HL-60/S4 treated with retinoic acid at 250 ng/mL for 4 days and 3 days (cell line): Measurements from ENCODE around the gene COPS6.

ENCODE experiments used
- in situ Hi-C: fragments of 300-500 bp; cut with MboI; formaldehyde crosslinking; loops from 2 replicates; pipeline ENCODE4 v1.7.0; 2022; ENCODE audit warnings: low sequenced_read_pairs

COPS6 gene

GRCh38 chr7:100101016-100101862 lies 12.5 kb downstream of the COPS6 start, which contains the start of the genes AP4M1 and MCM7:
AP4M1 (plus strand) TSS chr7:100101643; CDS start chr7:100101715, 72 bp downstream.
MCM7 (minus strand) TSS chr7:100101397; CDS start chr7:100101294, 103 bp downstream.
- in situ Hi-C loops, result no loop called here

- in situ Hi-C loops, result no loop called here
Observed at GRCh38 chr7:100102950-100103840, 14.4 kb downstream of the COPS6 start.

- in situ Hi-C loops, result no loop called here
Observed at GRCh38 chr7:100105534-100105933, 16.8 kb downstream of the COPS6 start.

- in situ Hi-C loops, result no loop called here
Observed at GRCh38 chr7:100106633-100107032, 17.9 kb downstream of the COPS6 start.

GRCh38 chr7:100107125-100107737 lies 18.5 kb downstream of the COPS6 start:
- in situ Hi-C loops, result no loop called here

- in situ Hi-C loops, result no loop called here
Observed at GRCh38 chr7:100107890-100108289, 19.1 kb downstream of the COPS6 start.

- in situ Hi-C loops, result no loop called here
Observed at GRCh38 chr7:100109521-100110163, 20.9 kb downstream of the COPS6 start.

- in situ Hi-C loops, result no loop called here
Observed at GRCh38 chr7:100111156-100111555, 22.4 kb downstream of the COPS6 start.

GRCh38 chr7:100111914-100112313 lies 23.1 kb downstream of the COPS6 start:
- in situ Hi-C loops, result no loop called here

- in situ Hi-C loops, result no loop called here
Observed at GRCh38 chr7:100115026-100115425, 26.3 kb downstream of the COPS6 start.

- in situ Hi-C loops, result no loop called here
Observed at GRCh38 chr7:100118388-100119071, 29.8 kb downstream of the COPS6 start.

- in situ Hi-C loops, result no loop called here
Observed at GRCh38 chr7:100119072-100119969, 30.6 kb downstream of the COPS6 start, which contains the start of the genes CNPY4 and TAF6. CNPY4 (plus strand) TSS chr7:100119634; CDS start chr7:100119745, 111 bp downstream. TAF6 (minus strand) TSS chr7:100119358; CDS start chr7:100114209, 5,149 bp downstream.

GRCh38 chr7:100119970-100120732 lies 31.4 kb downstream of the COPS6 start:
- in situ Hi-C loops, result no loop called here

- in situ Hi-C loops, result no loop called here
Observed at GRCh38 chr7:100120733-100121036, 31.9 kb downstream of the COPS6 start.

- in situ Hi-C loops, result no loop called here
Observed at GRCh38 chr7:100122067-100122466, 33.3 kb downstream of the COPS6 start.

- in situ Hi-C loops, result no loop called here
Observed at GRCh38 chr7:100122568-100122967, 33.8 kb downstream of the COPS6 start.

GRCh38 chr7:100124301-100125230 lies 35.8 kb downstream of the COPS6 start:
- in situ Hi-C loops, result no loop called here
